NCI-H1417 (cell line): ENCODE measurements around the gene LPIN2.
"Not testable (repeated sequence)": the region's sequence is repeated elsewhere in the genome, so short reads cannot be mapped to it uniquely, and the experiment has no call there.

Source experiments
- DNase-seq, 3 experiments: peaks; one replicate each; lab custom pipeline; 2025; lab: John Stamatoyannopoulos, UW

LPIN2 gene, protein sequence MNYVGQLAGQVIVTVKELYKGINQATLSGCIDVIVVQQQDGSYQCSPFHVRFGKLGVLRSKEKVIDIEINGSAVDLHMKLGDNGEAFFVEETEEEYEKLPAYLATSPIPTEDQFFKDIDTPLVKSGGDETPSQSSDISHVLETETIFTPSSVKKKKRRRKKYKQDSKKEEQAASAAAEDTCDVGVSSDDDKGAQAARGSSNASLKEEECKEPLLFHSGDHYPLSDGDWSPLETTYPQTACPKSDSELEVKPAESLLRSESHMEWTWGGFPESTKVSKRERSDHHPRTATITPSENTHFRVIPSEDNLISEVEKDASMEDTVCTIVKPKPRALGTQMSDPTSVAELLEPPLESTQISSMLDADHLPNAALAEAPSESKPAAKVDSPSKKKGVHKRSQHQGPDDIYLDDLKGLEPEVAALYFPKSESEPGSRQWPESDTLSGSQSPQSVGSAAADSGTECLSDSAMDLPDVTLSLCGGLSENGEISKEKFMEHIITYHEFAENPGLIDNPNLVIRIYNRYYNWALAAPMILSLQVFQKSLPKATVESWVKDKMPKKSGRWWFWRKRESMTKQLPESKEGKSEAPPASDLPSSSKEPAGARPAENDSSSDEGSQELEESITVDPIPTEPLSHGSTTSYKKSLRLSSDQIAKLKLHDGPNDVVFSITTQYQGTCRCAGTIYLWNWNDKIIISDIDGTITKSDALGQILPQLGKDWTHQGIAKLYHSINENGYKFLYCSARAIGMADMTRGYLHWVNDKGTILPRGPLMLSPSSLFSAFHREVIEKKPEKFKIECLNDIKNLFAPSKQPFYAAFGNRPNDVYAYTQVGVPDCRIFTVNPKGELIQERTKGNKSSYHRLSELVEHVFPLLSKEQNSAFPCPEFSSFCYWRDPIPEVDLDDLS

DNA sequence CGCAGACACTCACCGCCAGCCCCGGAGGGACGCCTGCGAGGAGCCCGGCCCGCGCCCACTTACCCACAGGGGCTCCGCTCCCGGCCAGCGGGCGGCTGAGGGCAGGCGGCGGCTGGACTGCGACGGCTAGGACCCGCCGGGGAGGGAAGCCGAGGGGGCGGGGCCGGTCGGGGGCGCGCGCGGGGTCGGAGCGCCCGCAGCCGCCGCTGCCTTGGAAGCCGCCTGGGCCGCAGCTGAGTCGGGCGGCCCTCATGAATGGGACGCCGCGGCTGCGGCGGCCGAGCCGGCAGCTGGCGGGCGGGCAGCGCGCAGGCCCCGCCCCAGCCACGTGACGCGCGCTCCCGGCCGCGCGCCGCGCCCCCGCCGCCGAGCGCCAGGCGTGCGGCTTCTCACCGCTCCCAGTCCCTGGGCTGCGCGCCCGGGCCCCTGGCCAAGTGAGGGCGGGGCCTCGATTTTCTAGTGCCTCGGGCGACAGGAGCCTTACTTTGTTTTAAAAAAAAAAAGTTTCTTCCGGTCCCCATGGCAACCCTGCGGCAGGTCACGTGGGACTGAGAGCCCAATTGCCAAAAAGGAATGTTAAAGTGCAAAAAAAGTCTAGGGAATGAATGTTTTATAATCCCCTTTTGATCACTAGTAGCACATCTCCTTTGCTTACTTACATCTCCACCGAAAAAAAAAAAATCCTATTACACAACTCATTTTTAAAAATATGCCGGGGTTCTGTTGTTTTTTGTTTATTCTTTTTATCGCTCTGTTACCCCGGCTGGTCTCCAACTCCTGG, at the start of gene LPIN2:
LPIN2 (minus strand) TSS at position 121 of the 781 bp plus-strand sequence. CDS start 52,304 bp downstream, outside the sequence.
- DNase-seq: peak; percentile 92 to 99 (median 97)

DNA sequence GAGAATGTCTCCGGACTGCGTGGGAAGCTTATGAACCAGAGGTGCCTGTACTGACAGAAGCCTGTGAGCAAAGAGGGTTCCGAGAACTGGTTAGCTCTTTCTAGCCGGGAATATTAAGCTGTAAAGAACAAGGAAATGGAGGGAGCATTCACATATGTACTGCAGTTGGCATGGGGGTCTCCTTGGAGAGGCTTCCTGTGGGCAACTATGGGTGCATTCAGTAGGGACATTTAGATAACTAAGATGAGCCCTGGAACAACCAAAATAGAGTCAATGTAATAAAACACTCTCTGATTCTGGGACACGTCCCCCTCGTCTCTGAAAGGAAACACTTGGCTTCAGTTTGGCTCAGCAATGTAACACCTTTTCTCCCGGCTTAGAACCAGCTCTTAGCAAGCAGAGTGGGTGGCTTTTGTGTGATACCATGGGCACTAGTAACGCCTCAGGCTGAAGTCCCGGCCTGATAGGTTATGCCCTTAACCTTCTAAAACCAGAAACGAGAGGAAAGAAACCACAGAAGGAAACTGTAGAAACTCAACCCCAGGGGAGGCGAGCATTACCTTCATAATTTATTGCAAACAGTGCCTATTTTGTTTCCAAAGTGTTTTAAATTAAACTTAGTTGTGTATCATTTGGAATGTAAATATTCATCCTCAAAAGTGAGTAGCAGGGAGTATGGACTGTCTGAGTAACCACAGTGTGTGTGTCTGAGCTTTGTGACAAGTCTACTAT, 48.8 kb upstream of the LPIN2 start:
- DNase-seq: no peak

DNA sequence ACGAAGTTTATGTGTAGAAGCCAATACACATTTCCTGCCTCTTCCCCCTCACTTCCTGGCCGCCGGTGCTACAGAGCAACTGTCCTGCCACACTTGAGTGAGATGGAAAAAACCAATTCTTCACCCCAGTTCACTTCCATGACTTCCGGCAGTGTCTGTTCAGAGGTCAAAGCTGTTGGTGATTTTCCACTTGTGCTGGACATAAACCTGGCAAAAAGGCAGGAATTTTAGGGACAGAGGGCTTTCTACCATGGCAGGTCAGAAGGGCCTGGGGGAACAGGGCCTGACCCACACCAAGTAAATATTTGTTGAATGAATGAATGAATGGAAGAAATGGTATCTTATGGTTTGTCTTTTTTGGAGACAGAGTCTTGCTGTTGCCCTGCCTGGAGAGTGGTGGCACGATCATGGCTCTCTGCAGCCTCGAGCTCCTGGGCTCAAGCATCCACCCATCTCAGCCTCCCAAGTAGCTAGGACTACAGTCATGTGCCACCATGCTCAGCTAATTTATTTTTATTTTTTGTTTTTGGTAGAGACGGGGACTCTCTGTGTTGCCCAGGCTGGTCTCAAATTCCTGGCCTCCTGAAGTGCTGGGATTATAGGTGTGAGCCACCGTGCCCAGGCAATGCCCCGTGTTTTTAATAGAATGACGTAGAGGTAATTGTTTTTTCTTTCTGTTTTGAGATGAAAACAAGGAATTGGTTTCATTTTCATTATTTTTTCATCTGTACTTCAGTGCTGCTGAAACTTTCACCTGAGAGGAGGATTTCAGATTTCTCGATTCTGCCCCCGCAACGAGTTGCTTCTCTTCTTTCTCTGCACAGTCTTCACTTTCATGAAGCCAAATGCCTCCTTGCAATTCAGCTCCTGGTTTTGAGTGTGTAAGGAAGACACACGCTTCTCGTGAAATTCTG, 48.0 kb upstream of the LPIN2 start:
- DNase-seq: no peak

DNA sequence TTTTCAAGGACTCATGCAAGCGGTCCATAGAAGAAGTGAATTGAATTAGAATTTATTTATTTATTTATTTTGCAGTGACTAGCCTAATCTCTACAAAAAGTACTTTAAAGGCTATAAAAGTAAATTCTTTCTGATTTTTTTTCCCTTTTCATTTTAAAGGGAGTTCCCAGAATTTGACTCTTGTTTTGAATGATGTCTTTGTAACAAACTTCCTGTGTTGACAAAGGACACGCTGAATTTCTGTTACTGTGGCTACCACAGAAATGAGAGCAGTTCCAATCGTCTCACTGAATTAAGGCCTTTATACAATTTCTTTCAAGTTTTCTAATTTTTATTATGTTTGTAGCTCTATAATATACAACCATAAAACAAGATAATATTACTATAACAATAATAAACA, 46.3 kb upstream of the LPIN2 start:
- no peak for DNase-seq

DNA sequence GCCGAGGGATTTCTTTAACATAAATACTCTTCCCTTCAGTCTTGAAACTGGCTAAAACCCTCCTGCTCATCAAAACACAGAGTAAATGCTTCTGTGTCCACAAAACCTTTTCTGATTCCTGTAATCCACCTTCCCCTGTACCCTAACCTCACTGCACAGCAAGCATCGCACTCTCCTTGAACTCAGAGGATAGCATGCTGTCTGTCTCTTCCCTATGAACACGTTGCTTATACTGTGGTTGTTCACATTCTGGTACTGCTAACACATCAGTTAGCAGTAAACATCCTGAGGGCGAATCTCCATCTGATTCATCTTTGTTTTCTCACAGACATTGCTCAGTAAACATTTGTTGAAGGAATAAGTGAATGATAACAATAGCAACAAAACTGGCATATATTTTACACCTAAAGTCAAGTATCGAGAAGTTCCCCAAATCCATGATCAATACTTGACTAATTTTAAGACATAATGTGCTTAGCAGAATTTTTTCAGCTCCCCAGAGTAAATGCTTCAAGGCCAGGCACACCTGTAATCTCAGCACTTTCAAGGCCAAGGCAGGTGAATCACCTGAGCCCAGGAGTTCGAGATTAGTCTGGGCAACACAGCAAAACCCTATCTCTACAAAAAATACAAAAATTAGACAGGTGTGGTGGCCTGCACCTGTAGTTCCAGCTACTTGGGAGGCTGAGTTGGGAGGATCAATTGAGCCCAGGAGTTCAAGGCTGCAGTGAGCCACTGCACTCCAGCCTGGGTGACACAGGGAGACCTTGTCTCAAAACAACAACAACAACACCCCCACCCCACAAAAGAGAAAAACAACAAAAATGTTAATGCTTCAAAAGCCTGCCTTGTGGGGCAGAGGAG, 45.6 kb upstream of the LPIN2 start:
- peak in 1 of 3 experiments; percentile 17 for DNase-seq

DNA sequence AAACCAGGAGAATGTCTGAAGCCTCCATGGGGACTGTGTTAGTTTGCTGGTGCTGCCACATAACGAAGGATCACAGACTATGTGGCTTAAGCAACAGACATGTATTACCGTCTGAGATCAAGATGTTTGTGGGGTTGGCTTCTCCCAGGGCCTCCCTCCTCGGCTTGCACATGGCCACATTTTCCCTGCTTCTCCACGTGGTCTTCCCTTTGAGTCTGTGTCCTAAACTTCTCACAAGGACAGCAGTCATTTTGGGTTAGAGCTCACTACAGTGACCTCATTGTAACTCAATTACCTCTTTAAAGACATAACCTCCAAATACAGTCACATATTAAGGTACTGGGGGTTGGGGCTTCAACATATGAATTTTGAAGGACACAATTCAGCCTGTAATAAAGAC, 44.6 kb upstream of the LPIN2 start:
- DNase-seq: no peak

DNA sequence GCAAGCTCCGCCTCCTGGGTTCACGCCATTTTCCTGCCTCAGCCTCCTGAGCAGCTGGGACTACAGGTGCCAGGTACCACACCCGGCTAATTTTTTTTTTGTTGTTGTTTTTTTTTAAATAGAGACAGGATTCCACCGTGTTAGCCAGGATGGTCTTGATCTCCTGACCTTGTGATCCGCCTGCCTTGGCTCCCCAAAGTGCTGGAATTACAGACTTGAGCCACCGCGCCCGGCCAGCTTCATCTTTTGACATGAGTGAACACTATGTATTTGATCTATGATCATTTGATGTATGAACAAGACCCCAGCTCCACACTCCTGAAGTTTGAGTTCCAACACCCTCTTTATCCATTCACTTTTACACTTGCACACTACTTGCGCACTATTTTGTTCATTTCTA, 43.4 kb upstream of the LPIN2 start:
- no peak for DNase-seq

DNA sequence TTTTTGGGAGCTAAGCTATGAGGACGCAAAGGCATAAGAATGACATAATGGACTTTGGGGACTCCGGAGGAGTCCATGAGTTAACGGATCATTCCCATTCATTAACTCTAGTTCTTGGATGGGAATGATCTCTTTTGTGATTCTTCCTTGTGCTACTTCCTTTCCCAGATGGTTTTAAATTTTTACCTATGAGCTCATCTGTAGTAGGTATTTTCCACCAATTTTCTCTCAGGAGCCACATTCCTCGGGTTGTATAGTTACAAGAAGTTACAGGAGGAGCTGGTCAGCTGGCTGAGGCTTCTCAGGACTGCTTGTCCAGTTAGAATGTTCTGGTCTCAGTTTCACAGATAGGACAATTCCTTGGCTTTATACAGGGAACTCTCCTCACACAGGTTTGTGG, 42.9 kb upstream of the LPIN2 start:
- DNase-seq: no peak

DNA sequence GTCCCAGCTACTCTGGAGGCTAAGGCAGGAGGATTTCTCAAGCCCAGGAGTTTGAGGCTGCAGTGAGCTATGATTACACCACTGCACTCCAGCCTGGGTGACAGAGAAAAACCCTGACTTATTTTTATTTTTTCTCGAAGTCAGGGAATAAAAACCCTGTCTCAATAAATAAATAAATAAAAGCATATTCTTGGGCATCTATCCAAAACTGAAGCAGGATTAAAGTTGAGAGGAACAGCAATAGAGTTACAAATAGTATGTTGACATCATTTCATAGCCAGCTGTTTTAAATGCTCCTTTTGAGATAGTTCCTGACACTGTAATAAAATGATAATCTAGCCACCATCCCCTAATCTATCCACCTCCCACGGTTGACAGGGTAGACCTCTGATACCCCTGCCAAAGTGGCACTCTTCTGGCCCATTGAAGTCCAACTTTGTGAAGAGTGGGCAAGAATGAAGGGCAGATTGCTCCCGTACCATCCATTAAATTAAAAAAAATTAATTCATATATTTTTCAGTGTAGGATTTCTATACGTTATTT, 42.3 kb upstream of the LPIN2 start:
- DNase-seq: no peak

DNA sequence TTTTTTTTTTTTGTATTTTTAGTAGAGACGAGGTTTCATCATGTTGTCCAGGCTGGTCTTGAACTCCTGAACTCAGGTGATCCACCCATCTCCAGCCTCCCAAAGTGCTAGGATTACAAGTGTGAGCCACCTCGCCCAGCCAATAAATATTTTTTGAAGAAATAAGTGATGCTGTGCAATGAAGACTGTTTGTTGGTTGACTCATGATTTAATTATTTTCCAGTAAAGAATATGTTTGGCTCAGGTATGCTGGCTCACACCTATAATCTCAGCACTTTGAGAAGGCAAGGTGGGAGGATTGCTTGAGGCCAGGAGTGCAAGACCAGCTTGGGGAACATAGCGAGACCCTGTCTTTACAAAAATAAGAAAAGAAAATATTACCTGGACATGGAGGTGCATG, 41.8 kb upstream of the LPIN2 start:
- DNase-seq: no peak

DNA sequence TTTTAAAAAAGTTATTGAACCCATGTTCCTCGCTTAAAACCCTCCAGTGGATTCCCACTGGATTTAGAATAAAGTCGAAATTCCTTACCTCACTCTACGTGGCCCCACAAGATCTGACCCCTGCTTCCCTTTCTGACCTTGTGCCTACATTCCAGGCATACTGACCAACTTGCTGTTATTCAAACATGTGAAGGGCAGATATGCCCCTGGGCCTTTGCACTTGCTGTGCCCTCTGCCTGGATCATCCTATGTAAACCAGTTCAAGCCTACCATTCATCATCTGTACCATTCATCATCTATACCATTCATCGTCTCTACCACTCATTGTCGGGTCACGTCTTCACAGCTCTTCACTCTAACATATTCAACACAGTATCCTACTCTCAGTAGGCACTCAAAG, 41.3 kb upstream of the LPIN2 start:
- DNase-seq: no peak

DNA sequence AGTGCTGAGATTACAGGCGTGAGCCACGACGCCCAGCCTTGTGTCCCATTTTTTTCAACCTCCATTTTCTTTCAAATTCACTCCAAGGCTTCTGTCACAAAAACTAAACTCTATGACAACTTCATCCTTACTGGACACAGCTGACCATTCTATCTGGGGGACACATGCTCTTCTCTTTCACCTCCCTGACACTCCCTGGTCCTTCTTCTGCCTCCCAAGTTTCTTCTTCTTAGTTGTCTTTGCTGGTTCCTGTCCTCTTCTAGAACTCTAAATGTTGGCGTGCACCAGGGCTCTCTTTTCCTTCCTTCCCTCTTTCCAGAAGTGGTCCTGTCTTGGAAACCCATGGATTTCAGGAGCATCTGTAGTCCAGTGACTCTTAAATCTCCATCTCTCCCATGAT, 40.1 kb upstream of the LPIN2 start:
- no peak for DNase-seq

DNA sequence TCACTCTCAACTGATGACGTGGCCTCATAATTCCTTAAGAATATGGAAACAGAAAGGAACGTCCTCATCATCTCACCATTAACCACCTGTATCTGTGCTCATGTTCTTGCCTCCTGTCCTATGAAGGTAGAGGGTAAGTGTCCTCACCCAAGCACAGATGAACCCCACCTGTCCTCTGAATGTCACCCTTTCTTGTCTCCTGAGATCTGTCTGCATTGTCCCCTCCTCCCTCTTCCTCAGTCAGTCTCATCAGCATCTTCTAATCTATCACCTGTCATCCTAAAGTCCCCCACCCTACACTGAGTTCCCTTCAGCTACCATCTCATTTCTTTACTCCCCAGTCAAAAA, 39.4 kb upstream of the LPIN2 start:
- DNase-seq: no peak

DNA sequence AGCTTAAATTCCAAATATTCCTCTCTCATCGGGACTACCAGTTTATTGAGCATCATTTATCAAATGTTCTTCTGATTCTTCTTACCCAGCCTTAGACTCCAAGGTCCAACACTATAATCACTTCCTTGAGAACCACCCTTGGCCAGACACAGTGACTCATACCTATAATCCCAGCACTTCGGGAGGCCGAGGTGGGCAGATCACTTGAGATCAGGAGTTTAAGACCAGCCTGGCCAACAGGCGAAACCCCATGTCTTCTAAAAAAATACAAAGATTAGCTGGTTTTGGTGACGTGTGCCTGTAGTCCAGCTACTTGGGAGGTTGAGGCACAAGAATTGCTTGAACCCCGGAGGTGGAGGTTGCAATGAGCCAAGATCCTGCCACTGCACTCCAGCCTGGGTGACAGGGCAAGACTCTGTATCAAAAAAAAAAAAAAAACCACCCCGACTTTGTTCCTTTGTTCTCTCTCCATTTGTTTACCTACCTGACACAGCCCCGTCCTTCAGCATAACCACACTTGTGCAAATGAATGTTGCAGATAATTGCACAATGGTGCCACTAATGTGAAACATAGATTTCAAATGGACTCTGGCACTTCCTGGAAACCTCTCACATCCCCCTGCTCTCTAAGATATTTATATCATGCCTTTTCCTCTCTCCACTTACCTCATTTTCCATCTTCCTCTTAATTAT, 38.9 kb upstream of the LPIN2 start:
- peak in 2 of 3 experiments; percentile 45 to 51 for DNase-seq

DNA sequence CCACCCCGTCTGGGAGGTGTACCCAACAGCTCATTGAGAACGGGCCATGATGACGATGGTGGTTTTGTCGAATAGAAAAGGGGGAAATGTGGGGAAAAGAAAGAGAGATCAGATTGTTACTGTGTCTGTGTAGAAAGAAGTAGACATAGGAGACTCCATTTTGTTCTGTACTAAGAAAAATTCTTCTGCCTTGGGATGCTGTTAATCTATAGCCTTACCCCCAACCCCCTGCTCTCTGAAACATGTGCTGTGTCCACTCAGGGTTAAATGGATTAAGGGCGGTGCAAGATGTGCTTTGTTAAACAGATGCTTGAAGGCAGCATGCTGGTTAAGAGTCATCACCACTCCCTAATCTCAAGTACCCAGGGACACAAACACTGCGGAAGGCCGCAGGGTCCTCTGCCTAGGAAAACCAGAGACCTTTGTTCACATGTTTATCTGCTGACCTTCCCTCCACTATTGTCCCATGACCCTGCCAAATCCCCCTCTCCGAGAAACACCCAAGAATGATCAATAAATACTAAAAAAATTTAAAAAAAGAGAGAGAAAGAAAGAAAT, 37.0 kb upstream of the LPIN2 start:
- DNase-seq: not testable (repeated sequence)

DNA sequence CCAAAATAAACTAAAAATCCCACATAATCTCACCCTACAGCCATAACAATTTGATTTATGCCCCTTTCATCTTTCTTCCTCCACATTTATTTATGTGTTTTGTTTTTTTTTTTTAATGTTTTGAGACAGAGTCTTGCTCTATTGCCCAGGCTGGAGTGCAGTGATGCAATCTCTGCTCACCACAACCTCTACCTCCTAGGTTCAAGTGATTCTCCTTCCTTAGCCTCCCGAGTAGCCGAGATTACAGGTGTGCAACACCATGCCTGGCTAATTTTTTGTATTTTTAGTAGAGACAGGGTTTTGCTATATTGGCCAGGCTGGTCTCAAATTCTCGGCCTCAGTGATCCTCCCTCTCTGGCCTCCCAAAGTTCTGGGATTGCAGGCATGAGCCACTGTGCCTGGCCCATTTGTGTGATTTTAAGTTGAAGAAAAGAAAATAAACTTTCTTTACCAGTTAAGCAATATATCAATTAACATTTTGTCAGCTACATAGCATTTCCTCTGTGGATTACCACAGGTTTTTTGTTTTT, 35.9 kb upstream of the LPIN2 start:
- DNase-seq: no peak

DNA sequence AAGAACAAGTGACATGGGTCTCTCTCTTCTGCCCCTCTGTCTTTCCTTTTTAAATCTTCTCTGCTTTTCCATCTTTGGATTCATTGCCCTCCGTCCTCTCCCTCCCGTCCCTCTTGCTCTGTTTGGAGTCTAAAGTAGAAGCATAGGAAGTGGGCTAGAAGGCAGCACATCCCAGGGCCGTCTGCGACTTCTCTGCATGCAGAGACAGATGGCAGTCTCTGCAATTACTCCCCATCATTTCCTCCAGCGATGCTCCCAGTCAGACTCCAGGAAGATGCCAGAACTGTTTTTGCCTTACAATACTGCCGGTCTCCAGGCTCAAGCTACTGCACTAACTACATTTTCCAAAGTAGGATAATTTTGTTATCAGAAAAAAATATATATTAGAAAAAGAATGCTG, 35.2 kb upstream of the LPIN2 start:
- no peak for DNase-seq

DNA sequence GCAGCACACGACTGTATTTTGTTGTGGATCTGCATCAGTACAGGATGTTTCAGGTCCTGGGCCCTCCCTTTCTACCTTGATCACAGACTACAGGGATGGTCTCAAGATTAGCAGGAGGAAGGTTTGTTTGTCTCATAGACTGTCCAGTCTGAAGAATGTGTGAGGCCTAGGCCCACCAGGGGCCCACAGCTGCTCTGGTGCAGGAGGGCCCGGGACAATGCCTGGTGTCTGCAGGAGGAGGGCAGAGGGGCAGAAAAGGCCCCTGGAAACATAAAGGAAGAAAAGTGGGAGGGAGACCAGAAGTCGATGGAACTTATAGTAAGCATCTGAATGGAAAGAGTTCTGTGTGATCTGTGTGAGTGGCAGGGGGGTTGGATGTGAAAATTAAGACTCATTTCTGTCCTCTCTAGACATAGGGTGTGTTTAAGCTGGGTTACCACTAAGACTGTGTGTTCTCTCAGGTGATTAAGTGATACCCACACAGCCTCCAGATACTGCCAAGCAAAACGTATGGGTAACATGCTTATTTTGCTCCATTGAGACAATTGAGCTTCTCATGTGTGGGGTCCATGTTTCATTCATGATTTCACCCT, 33.4 kb upstream of the LPIN2 start:
- no peak for DNase-seq
